LHCN-M2 (cell line): ENCODE data around the gene NKX2-3. TPM values are rescaled to one million over a fixed set of nuclear protein-coding genes. Genes with fewer than 3 reads are reported as not detected.

ENCODE experiments used
- DNase-seq: peaks from one replicate; pipeline ENCODE4 v3.0.0-alpha.2; 2012; ENCODE audit warnings: low read depth
- polyA plus RNA-seq: library from polyadenylated mRNA; unstranded; fragments of >200 nt; gene quantifications from one replicate; pipeline ENCODE4 v1.2.1, GENCODE V29; 2012; ENCODE audit warnings: missing spikeins
- total RNA-seq: library from RNA; depleted of rRNA; stranded (reverse); fragments of >200 nt; gene quantifications from 2 replicates; pipeline ENCODE4 v1.2.3, GENCODE V29; 2014; rRNA removed

Gene NKX2-3
- total RNA-seq = 0.19 TPM in 1 of 2 replicates, not detected in the other
- polyA plus RNA-seq = not detected

DNA sequence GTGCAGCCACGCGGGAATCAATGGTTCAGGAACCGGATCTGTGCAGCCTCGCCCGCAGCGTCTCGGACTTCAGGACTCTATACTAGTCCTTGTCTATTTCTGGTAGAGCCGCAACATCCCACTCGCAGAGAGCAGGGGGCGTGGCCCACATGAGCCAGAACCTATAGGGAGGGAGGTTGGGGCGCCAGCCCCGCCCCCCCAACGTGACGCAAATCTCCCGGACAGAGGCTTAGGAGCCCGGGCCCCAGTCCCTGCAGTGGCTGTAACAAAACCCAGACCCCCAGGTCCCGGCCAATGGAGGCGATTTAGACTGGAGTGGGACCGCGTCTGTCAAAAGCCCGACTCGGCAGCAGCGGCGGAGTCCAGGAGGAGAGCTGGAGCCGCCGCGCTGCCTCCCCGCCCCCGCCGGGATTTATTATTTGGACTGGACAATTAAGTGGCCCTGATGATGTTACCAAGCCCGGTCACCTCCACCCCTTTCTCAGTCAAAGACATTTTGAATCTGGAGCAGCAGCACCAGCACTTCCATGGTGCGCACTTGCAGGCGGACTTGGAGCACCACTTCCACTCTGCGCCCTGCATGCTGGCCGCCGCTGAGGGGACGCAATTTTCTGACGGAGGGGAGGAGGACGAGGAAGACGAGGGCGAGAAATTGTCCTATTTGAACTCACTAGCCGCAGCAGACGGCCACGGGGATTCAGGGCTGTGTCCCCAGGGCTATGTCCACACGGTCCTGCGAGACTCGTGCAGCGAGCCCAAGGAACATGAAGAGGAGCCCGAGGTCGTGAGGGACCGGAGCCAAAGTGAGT, at the start of gene NKX2-3:
NKX2-3 (plus strand) TSS at position 256 of the 809 bp plus-strand sequence; CDS start at position 446, 190 bp downstream.
- peak; percentile 50 for DNase-seq

DNA sequence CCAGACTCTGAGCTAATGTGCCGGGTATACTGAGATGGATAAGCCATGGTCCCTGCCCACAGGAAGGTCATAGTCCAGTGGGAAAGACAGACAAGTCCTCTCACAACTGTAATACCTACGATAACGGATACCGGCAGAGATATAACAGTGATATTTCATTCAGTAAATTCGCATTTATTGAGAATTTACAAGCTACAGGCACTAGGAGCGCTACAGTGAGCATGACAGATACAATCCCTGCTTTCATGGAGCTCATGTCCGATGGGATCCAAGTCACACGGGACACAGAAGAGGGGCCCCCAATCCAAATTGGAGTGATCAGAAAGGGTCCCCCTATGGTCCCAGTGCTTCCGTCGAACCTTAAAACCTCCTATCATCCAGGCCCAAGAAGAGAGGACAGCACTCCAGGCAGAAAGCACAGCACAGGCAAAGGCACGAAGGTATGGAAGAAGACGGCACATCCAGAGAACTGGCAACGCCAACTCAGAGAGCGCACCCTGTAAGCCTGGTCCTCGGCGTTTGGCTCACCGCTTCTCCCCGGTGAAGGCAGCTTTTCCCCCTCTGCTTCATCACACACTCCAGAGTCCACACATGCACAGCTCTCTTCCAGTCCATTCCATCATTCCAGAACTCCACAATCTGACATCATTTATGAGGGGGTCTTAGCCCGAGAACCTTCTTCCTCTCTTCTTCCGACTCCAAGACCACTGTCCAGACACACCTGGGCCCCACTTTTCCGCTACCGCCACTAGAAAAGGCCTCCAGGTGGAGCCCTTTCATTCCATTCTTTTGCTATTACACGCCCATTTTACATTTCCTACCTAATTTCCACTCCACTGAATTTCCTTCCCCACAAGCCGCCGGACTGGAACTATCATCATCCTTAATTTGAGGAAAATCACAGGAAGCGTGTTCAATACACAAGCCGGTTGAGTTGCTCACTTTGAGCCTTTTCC, 47.8 kb upstream of the NKX2-3 start:
- no peak for DNase-seq

- no peak for DNase-seq
These were observed 45.5 kb upstream of the NKX2-3 start for GRCh38 chr10:99487125-99487807.

GRCh38 chr10:99489271-99489670, 43.5 kb upstream of the NKX2-3 start:
- no peak for DNase-seq

- no peak for DNase-seq
These were observed 35.3 kb upstream of the NKX2-3 start for GRCh38 chr10:99497343-99498025.

GRCh38 chr10:99506416-99506815, 26.3 kb upstream of the NKX2-3 start:
- DNase-seq = peak; percentile 24

- no peak for DNase-seq
These were observed 25.5 kb upstream of the NKX2-3 start for GRCh38 chr10:99507265-99507664.

GRCh38 chr10:99513061-99513460, 19.7 kb upstream of the NKX2-3 start:
- no peak for DNase-seq

- no peak for DNase-seq
These were observed 13.1 kb upstream of the NKX2-3 start for GRCh38 chr10:99519690-99520039.

DNA sequence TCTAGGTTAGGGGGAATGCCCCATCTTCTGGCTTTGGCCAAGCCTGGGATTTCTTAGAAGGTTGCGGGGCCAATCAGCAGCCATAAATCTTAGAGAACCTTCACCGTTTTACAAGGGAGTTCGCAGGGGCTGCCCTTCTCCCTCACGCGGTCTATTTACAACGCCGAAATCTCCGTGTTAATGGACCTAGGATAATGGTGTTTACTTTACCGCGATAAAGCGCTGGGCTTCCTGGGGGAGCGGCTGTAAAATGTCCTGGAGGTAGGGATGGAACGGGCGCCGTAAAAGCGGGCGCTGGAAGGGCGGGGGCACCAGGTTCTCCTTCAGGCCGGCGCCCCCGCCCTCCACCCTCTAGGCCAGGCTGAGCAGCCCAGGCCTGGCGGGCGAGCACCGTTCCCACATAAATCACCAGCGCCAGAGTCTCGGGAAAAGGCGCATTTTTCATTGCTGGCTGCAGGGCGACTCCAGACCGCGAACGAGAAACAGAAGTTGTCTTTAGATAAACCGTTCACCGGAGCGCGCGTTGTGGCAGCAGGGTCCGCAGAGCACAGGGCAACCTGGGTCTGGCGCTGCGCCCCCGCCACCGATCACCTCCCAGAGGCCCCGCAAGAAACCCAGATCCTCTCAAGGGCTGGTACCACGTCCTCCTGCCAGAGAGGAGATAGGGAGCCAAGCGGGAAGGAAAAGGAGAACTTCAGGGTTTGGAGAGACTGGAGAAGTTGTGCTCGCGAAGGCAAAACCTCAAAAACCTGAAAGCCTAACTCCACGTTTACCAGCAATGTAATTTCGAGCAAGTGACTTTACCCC, 12.5 kb upstream of the NKX2-3 start:
- no peak for DNase-seq

GRCh38 chr10:99520847-99521764, 11.6 kb upstream of the NKX2-3 start:
- DNase-seq = no peak

GRCh38 chr10:99521765-99522469, 10.8 kb upstream of the NKX2-3 start:
- no peak for DNase-seq

GRCh38 chr10:99522470-99523250, 10.1 kb upstream of the NKX2-3 start:
- no peak for DNase-seq

DNA sequence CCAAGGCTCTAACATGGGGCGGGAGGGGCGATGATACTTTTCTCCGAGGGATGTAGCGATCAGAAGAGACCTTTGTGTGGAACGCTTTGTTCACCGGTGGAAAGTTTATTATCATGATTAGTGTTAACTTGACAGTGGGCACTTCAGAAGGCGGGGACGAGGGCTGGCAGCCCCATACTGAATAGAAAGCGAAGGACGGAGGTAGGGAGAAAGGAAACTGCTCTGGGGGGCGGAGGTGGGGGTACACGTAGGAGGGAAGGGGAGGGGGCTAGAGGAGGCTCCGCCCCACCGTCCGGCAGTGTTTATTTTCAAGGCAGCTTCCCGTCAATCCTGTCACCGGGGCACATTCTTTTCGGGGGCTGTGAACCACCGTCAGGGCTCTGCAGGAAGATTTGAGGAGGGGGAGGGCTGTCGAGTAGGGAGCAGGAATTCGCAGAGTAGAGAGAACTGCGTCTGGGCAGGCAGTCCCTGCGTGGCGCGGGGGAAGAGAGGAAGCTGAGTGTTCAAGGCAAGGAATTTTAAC, 9.4 kb upstream of the NKX2-3 start:
- no peak for DNase-seq

DNA sequence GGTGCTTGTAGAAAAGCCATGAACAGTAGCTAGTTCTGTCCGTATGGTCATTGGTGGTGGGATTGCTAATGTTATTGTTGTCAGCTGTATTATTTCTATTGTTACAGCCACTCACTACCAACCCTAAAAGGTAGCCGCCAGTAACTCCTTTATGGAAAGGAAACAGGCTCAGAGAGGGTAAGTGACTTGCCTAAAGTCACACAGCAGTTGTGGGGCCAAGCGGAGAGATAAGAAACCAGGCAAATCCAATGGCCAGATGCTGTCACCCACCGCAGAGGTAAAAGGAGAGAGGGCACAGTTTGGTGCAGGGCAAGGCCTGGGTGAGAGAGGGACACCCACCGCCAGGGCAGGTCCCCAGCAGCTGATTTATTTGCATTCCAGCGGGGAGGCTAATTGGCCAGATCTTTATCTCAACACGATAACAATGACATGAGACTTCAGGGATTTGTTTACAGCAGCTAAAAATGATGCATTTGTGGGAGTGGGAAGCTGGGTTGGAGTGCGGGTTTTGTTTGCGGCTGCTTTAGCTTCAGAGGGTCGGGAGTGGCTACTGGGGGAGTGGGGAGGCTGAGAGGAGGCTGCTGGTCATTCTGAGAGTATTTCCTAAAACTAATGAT, 8.6 kb upstream of the NKX2-3 start:
- no peak for DNase-seq

- no peak for DNase-seq
These were observed 7.9 kb upstream of the NKX2-3 start for GRCh38 chr10:99524736-99525380.

DNA sequence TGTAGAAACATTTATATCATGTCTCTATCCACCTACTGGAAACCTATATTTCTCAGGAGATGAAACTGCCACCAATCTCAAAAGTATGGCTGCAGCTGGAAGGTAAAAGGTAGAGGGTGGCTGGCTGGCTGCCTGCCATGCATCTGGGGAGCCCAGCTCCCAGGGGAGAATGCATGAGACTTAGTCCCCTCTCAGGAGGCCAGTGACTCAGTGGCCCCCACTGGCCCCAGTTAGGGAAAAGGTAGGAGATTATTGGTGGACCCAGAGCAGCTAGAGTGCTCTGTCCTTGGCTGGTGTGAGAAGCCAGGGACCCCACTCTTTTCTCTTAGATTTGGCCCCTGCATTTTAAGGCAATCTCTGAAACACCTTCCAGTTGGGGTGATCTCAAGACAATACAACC, 6.8 kb upstream of the NKX2-3 start:
- no peak for DNase-seq
